AG09309 (cell line): ENCODE data around the gene LRRC1.

ENCODE experiments used
- DNase-seq: peaks from one replicate; pipeline ENCODE4 v3.0.0-alpha.2; 2010; ENCODE audit warnings: low read depth
- H3K4me3 ChIP-seq: 2 replicates; pipeline ENCODE4 v1.5.1; 2011; ENCODE audit warnings: mild to moderate bottlenecking, low read depth, low read length, moderate library complexity; ENCODE audit not compliant: control insufficient read depth
- TF ChIP-seq, protein P1 (sequence below): IDR thresholded peaks from 2 replicates; pipeline ENCODE4 v1.5.1; 2011; ENCODE audit warnings: mild to moderate bottlenecking, low read depth, low read length, inconsistent platforms; ENCODE audit not compliant: insufficient read depth, control insufficient read depth; ENCODE audit errors: missing control alignments

LRRC1 gene

DNA sequence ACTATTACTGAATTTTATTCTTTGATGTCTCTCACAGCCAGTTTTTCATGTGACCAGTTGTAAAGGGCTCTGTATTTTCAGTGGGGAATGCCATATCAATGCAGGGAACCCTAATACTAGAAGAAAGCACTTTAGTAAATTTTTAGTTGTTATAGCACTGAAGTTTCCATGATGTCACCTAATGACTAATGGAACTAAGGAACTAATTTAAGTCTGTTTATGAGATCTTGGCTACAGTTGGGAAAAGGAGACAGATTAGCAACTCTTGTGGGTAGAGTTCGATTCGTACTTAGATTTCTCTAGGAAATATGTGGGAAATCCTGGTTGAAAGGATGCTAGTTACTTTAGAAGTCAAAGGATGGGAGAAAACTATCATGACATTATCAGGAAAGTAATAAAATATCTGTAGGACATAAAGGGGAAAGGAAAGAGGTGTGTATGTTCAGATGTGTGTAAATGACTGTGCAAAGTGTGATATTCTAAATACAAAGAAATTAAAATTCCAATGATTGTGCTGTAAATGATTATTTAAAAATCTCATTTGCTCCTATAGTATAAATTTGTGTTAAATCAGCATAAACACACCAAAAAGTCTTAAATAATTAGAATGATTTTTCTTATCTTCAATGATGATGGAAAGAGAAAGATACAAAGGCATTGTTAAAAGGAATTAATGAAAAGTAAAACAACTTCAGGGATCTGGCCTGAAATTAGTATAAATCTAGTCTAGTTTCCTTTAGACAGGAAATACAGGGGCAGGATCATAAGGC is 103.4 kb downstream of the LRRC1 start:
- TF ChIP-seq, protein P1, sequence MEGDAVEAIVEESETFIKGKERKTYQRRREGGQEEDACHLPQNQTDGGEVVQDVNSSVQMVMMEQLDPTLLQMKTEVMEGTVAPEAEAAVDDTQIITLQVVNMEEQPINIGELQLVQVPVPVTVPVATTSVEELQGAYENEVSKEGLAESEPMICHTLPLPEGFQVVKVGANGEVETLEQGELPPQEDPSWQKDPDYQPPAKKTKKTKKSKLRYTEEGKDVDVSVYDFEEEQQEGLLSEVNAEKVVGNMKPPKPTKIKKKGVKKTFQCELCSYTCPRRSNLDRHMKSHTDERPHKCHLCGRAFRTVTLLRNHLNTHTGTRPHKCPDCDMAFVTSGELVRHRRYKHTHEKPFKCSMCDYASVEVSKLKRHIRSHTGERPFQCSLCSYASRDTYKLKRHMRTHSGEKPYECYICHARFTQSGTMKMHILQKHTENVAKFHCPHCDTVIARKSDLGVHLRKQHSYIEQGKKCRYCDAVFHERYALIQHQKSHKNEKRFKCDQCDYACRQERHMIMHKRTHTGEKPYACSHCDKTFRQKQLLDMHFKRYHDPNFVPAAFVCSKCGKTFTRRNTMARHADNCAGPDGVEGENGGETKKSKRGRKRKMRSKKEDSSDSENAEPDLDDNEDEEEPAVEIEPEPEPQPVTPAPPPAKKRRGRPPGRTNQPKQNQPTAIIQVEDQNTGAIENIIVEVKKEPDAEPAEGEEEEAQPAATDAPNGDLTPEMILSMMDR: no peak
- no peak overlapping the region for H3K4me3 ChIP-seq
- no peak for DNase-seq

DNA sequence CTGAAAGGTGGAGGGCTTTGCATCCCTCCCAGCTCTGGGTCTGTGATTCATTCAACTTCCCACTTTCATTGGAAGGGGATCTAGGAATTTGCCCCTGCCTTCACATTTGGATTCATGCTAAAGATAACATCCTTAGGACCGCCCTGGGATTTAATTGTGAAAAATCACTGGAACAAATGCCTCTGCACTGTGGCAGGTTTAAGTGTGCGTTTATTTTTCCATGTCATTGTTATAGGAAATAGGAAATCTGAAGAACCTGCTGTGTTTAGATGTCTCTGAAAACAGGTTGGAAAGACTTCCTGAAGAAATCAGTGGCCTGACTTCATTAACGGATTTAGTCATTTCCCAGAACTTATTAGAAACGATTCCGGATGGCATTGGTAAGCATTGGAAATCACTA is 104.7 kb downstream of the LRRC1 start:
- H3K4me3 ChIP-seq: no peak overlapping the region
- TF ChIP-seq, protein P1: no peak
- no peak for DNase-seq

DNA sequence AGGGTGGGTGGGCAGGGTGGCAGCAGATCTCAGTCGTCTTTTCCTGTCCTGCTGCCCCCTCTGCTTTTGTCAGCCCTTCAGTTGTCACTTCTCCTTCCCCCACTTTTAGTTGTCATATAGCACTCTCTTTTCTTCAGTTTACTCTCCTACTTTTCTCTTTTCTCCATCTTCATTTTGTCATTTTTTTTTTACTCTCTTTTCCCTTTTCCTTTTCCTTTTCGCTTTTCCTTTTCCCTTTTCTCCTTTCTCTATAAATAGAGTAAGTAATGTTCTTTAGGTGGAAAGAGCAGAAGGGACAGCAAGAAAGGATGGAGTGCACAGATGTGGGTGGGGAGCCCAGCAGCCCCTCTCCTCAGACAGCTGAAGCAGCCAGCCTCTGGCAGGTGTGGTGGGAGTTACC is 108.6 kb downstream of the LRRC1 start:
- DNase-seq: no peak
- TF ChIP-seq, protein P1: no peak
- H3K4me3 ChIP-seq: no peak overlapping the region

DNA sequence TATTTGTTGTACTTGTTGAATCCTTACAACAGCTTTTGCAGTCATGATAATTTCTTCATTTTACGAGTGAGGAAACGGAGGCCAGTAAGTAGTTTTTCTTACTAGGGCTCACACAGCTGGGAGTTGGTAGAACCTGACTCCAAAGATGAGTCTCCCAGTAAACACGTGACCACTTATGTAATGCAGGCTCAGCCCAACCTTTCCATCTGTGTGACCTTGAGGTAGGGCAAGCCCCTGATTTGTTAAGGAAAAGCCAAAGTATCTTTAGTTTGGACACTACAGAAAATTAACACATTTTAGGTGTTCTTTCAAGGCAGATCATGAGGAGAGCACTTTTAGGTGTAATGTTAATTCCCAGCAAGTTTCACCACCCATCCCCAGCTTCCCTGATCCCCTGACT is 111.3 kb downstream of the LRRC1 start:
- no peak for DNase-seq
- TF ChIP-seq, protein P1: no peak
- no peak overlapping the region for H3K4me3 ChIP-seq

DNA sequence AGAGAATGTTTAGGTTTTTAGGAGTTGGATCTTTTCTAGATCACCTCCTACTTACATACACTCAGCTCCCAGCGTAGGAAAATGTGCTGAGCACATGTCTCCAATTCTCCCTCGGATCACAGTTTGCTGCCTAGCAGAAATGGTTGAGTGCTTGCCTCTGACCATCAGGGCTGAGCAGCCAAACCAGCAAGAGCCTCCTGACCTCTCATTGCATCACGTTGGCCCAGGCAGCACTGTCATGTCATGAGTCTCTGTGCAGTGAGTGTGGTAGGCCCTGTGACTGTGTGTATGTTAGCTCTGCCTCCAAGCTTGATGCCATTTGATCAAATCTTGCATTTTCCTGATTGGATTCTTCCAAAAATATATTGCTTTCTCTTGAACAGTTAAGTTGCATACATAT is 112.0 kb downstream of the LRRC1 start:
- TF ChIP-seq, protein P1: no peak
- H3K4me3 ChIP-seq: no peak overlapping the region
- no peak for DNase-seq

DNA sequence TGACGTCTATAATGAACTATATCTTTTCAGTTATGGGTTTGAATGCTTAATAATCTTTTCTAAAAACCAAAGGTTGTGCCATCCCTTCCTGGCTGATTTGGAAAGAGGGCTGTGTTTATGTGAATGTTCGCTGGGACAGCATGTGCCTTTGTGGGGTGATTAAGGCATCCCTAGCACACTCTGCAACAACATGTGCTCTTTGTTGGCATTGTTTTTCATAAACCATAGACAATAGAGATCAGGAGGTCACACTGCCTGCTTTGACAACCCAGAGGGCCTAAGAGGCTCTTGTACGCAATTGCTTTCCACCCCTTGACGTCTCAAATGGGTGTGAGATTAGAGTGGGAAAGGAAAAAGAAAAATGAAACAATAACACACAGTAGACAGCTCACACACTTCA is 116.0 kb downstream of the LRRC1 start:
- DNase-seq: no peak
- no peak overlapping the region for H3K4me3 ChIP-seq
- TF ChIP-seq, protein P1: no peak
